Neural cell (in vitro differentiated cells): ENCODE results near the gene ADAM29.
"Not testable (repeated sequence)": the region's sequence is repeated elsewhere in the genome, so short reads cannot be mapped to it uniquely, and the experiment has no call there.

Experiments
- EZH2 ChIP-seq: fragments of 200-600, 300-800 bp; shearing (Covaris generic), sonication (generic); IDR thresholded peaks from 2 replicates; pipeline ENCODE4 v1.6.1; 2014; ENCODE audit warnings: antibody characterized with exemption, low read length, borderline replicate concordance, mild to moderate bottlenecking; ENCODE audit not compliant: insufficient read depth, poor library complexity, severe bottlenecking
- POLR2AphosphoS5 ChIP-seq: IDR thresholded peaks from 2 replicates; pipeline ENCODE4 v1.6.1; 2012
- TAF1 ChIP-seq: IDR thresholded peaks from 2 replicates; pipeline ENCODE4 v1.6.1; 2012; ENCODE audit warnings: low read depth
- TF ChIP-seq, protein P1 (sequence below): fragments of 450-650 bp; IDR thresholded peaks from 2 replicates; pipeline ENCODE4 v1.5.1; 2014; ENCODE audit warnings: antibody characterized with exemption, mild to moderate bottlenecking, moderate library complexity; ENCODE audit not compliant: poor library complexity, severe bottlenecking

- TF ChIP-seq POLR2AphosphoS5, TAF1, EZH2: not testable (repeated sequence)
- TF ChIP-seq, protein P1, sequence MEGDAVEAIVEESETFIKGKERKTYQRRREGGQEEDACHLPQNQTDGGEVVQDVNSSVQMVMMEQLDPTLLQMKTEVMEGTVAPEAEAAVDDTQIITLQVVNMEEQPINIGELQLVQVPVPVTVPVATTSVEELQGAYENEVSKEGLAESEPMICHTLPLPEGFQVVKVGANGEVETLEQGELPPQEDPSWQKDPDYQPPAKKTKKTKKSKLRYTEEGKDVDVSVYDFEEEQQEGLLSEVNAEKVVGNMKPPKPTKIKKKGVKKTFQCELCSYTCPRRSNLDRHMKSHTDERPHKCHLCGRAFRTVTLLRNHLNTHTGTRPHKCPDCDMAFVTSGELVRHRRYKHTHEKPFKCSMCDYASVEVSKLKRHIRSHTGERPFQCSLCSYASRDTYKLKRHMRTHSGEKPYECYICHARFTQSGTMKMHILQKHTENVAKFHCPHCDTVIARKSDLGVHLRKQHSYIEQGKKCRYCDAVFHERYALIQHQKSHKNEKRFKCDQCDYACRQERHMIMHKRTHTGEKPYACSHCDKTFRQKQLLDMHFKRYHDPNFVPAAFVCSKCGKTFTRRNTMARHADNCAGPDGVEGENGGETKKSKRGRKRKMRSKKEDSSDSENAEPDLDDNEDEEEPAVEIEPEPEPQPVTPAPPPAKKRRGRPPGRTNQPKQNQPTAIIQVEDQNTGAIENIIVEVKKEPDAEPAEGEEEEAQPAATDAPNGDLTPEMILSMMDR = not testable (repeated sequence)
These were observed 101.3 kb downstream of the ADAM29 start for GRCh38 chr4:175019447-175019846.
